SU-DHL-6 (cell line): ENCODE results near the gene PRDM4.

Experiments
- EZH2phosphoT487 ChIP-seq: fragments of 200-600 bp; sonication (generic), shearing (Covaris generic); conservative IDR thresholded peaks from 2 replicates; pipeline ENCODE4 v1.6.1; 2018; ENCODE audit warnings: mild to moderate bottlenecking, antibody characterized with exemption, low read length, moderate library complexity, mixed read lengths
- TF ChIP-seq, protein P1 (sequence below): fragments of 200-600 bp; sonication (generic); IDR thresholded peaks from one replicate; pipeline ENCODE4 v1.5.1; 2017; ENCODE audit warnings: antibody characterized with exemption, mild to moderate bottlenecking, low read length, moderate library complexity; ENCODE audit not compliant: insufficient read depth, poor library complexity, severe bottlenecking

DNA sequence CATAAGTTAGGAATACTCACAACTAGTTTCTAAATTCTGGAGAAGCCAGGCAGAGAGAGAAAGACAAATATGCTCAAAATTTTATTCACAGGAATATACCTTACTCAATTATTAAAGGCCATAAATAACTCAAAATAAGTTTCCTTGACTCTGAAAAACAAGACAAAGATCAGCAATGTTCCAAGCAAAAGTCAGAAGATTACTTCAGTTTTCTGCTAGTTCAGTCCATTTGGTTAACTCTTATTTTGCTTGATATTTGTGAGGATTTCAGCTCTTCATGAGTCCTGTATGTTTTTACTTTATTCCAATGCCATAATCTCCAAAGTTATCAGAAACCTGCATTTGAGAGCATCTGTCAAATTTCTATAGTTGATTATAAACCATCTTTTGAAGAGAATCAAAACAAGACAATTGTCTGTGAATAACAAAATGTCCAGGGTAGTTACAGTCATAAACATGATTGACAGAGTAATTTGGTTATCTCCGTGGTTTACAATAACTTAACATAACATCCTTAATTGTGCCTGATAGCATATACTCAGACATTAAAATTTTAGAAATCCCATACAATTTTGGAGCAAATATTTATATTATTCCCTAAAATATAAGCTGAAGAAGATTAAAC is 30.6 kb upstream of the PRDM4 start:
- TF ChIP-seq, protein P1, sequence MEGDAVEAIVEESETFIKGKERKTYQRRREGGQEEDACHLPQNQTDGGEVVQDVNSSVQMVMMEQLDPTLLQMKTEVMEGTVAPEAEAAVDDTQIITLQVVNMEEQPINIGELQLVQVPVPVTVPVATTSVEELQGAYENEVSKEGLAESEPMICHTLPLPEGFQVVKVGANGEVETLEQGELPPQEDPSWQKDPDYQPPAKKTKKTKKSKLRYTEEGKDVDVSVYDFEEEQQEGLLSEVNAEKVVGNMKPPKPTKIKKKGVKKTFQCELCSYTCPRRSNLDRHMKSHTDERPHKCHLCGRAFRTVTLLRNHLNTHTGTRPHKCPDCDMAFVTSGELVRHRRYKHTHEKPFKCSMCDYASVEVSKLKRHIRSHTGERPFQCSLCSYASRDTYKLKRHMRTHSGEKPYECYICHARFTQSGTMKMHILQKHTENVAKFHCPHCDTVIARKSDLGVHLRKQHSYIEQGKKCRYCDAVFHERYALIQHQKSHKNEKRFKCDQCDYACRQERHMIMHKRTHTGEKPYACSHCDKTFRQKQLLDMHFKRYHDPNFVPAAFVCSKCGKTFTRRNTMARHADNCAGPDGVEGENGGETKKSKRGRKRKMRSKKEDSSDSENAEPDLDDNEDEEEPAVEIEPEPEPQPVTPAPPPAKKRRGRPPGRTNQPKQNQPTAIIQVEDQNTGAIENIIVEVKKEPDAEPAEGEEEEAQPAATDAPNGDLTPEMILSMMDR: no peak
- no peak for TF ChIP-seq EZH2phosphoT487
